ENCODE results near the gene NR2E1.

The NR2E1 gene

GRCh38 chr6:108186226-108186625, 20.4 kb downstream of the NR2E1 start:
- no peak overlapping the region for H3K4me3 ChIP-seq
- H3K9ac ChIP-seq (ENCODE audit: insufficient read length): no peak overlapping the region
- H3K27ac ChIP-seq: no peak overlapping the region
- H3K9me3 ChIP-seq (ENCODE audit: low read depth, low read length): no peaks in the 10 kb centered on the region
- no peak for DNase-seq (ENCODE audit: low read depth, low spot score)
- H3K36me3 ChIP-seq (ENCODE audit: insufficient read depth, low read length): no peaks in the 10 kb centered on the region
- TF ChIP-seq EZH2 (IDR thresholded peaks at IDR 0.05) (no peak), FOXP2 (optimal IDR thresholded peaks at IDR 0.05; ENCODE audit: control extremely low read depth, extremely low read length, insufficient read depth) (no peak), POLR2AphosphoS5 (IDR thresholded peaks at IDR 0.05; ENCODE audit: borderline replicate concordance, low read depth, low read length) (no peak)

GRCh38 chr6:108187519-108187918, 21.7 kb downstream of the NR2E1 start:
- no peak overlapping the region for H3K9ac ChIP-seq (ENCODE audit: insufficient read length)
- DNase-seq (ENCODE audit: low read depth, low spot score): no peak
- H3K36me3 ChIP-seq (ENCODE audit: insufficient read depth, low read length): no peaks in the 10 kb centered on the region
- no peaks in the 10 kb centered on the region for H3K9me3 ChIP-seq (ENCODE audit: low read depth, low read length)
- H3K4me3 ChIP-seq: no peak overlapping the region
- TF ChIP-seq EZH2 (IDR thresholded peaks at IDR 0.05): no peak
- no peak for TF ChIP-seq FOXP2 (optimal IDR thresholded peaks at IDR 0.05; ENCODE audit: control extremely low read depth, extremely low read length, insufficient read depth)
- no peak for TF ChIP-seq POLR2AphosphoS5 (IDR thresholded peaks at IDR 0.05; ENCODE audit: borderline replicate concordance, low read depth, low read length)
- H3K27ac ChIP-seq: no peak overlapping the region

GRCh38 chr6:108193131-108193530, 27.3 kb downstream of the NR2E1 start:
- H3K27ac ChIP-seq: no peak overlapping the region
- no peaks in the 10 kb centered on the region for H3K9me3 ChIP-seq (ENCODE audit: low read depth, low read length)
- H3K9ac ChIP-seq (ENCODE audit: insufficient read length): no peak overlapping the region
- no peak overlapping the region for H3K4me3 ChIP-seq
- TF ChIP-seq POLR2AphosphoS5 (IDR thresholded peaks at IDR 0.05; ENCODE audit: borderline replicate concordance, low read depth, low read length) (no peak), EZH2 (IDR thresholded peaks at IDR 0.05) (no peak), FOXP2 (optimal IDR thresholded peaks at IDR 0.05; ENCODE audit: control extremely low read depth, extremely low read length, insufficient read depth) (no peak)
- no peaks in the 10 kb centered on the region for H3K36me3 ChIP-seq (ENCODE audit: insufficient read depth, low read length)
- no peak for DNase-seq (ENCODE audit: low read depth, low spot score)

- DNase-seq (ENCODE audit: low read depth, low spot score): no peak
- no peaks in the 10 kb centered on the region for H3K36me3 ChIP-seq (ENCODE audit: insufficient read depth, low read length)
- no peaks in the 10 kb centered on the region for H3K9me3 ChIP-seq (ENCODE audit: low read depth, low read length)
- no peak overlapping the region for H3K4me3 ChIP-seq
- TF ChIP-seq FOXP2 (optimal IDR thresholded peaks at IDR 0.05; ENCODE audit: control extremely low read depth, extremely low read length, insufficient read depth) (no peak), EZH2 (IDR thresholded peaks at IDR 0.05) (no peak), POLR2AphosphoS5 (IDR thresholded peaks at IDR 0.05; ENCODE audit: borderline replicate concordance, low read depth, low read length) (no peak)
- H3K27ac ChIP-seq: no peak overlapping the region
- no peak overlapping the region for H3K9ac ChIP-seq (ENCODE audit: insufficient read length)
These were observed 28.0 kb downstream of the NR2E1 start for GRCh38 chr6:108193835-108194234.

- no peak for DNase-seq (ENCODE audit: low read depth, low spot score)
- Histone ChIP-seq H3K9me3 (ENCODE audit: low read depth, low read length) (no peaks in the 10 kb centered on the region), H3K4me3 (no peak overlapping the region), H3K27ac (no peak overlapping the region), H3K36me3 (ENCODE audit: insufficient read depth, low read length) (no peaks in the 10 kb centered on the region), H3K9ac (ENCODE audit: insufficient read length) (no peak overlapping the region)
- TF ChIP-seq POLR2AphosphoS5 (IDR thresholded peaks at IDR 0.05; ENCODE audit: borderline replicate concordance, low read depth, low read length) (no peak), EZH2 (IDR thresholded peaks at IDR 0.05) (no peak), FOXP2 (optimal IDR thresholded peaks at IDR 0.05; ENCODE audit: control extremely low read depth, extremely low read length, insufficient read depth) (no peak)
These were observed 28.7 kb downstream of the NR2E1 start for GRCh38 chr6:108194503-108194902.

- no peak overlapping the region for H3K4me3 ChIP-seq
- H3K9me3 ChIP-seq (ENCODE audit: low read depth, low read length): no peaks in the 10 kb centered on the region
- no peak overlapping the region for H3K9ac ChIP-seq (ENCODE audit: insufficient read length)
- DNase-seq (ENCODE audit: low read depth, low spot score): no peak
- no peak for TF ChIP-seq EZH2 (IDR thresholded peaks at IDR 0.05)
- TF ChIP-seq POLR2AphosphoS5 (IDR thresholded peaks at IDR 0.05; ENCODE audit: borderline replicate concordance, low read depth, low read length): no peak
- TF ChIP-seq FOXP2 (optimal IDR thresholded peaks at IDR 0.05; ENCODE audit: control extremely low read depth, extremely low read length, insufficient read depth): no peak
- no peak overlapping the region for H3K27ac ChIP-seq
- no peaks in the 10 kb centered on the region for H3K36me3 ChIP-seq (ENCODE audit: insufficient read depth, low read length)
These were observed 29.4 kb downstream of the NR2E1 start for GRCh38 chr6:108195209-108195608.

GRCh38 chr6:108198761-108199498, 33.1 kb downstream of the NR2E1 start:
- Histone ChIP-seq H3K36me3 (ENCODE audit: insufficient read depth, low read length) (peaks cover 8% of the 10 kb centered on the region; the same call in 1 of the 2 replicates), H3K27ac (no peak overlapping the region), H3K4me3 (no peak overlapping the region), H3K9ac (ENCODE audit: insufficient read length) (no peak overlapping the region), H3K9me3 (ENCODE audit: low read depth, low read length) (no peaks in the 10 kb centered on the region)
- TF ChIP-seq FOXP2 (optimal IDR thresholded peaks at IDR 0.05; ENCODE audit: control extremely low read depth, extremely low read length, insufficient read depth) (no peak), EZH2 (IDR thresholded peaks at IDR 0.05) (no peak), POLR2AphosphoS5 (IDR thresholded peaks at IDR 0.05; ENCODE audit: borderline replicate concordance, low read depth, low read length) (no peak)
- DNase-seq (ENCODE audit: low read depth, low spot score): no peak

GRCh38 chr6:108200186-108200585, 34.4 kb downstream of the NR2E1 start:
- DNase-seq (ENCODE audit: low read depth, low spot score): no peak
- Histone ChIP-seq H3K27ac (no peak overlapping the region), H3K4me3 (no peak overlapping the region), H3K36me3 (ENCODE audit: insufficient read depth, low read length) (peaks cover 8% of the 10 kb centered on the region; the same call in 1 of the 2 replicates), H3K9ac (ENCODE audit: insufficient read length) (no peak overlapping the region), H3K9me3 (ENCODE audit: low read depth, low read length) (no peaks in the 10 kb centered on the region)
- TF ChIP-seq FOXP2 (optimal IDR thresholded peaks at IDR 0.05; ENCODE audit: control extremely low read depth, extremely low read length, insufficient read depth): no peak
- TF ChIP-seq POLR2AphosphoS5 (IDR thresholded peaks at IDR 0.05; ENCODE audit: borderline replicate concordance, low read depth, low read length): no peak
- TF ChIP-seq EZH2 (IDR thresholded peaks at IDR 0.05): no peak

Data from SK-N-MC (cell line).